GM23248 (cell line): Measurements from ENCODE around the gene HIVEP3. TPM values are rescaled to one million over a fixed set of nuclear protein-coding genes. Genes with fewer than 3 reads are reported as not detected.

Experiments used
- DNase-seq: peaks from one replicate; pipeline ENCODE4 v3.0.0-alpha.2; 2015
- H2AFZ ChIP-seq: fragments of 200-600 bp; sonication (generic); 2 replicates; pipeline ENCODE4 v1.6.1; 2016; ENCODE audit warnings: antibody characterized with exemption
- H3F3A ChIP-seq: fragments of 200-600 bp; sonication (generic); 2 replicates; pipeline ENCODE4 v1.6.1; 2016; ENCODE audit warnings: mild to moderate bottlenecking, antibody characterized with exemption, mixed run types; ENCODE audit not compliant: insufficient read depth
- H3K27ac ChIP-seq: fragments of 200-600 bp; sonication (generic); 2 replicates; pipeline ENCODE4 v1.5.1; 2016; ENCODE audit warnings: mild to moderate bottlenecking
- H3K27me3 ChIP-seq: fragments of 200-600 bp; sonication (generic); replicated peaks from 2 replicates; pipeline ENCODE4 v1.6.1; 2016; ENCODE audit warnings: mild to moderate bottlenecking; ENCODE audit not compliant: insufficient read depth
- H3K36me3 ChIP-seq: fragments of 200-600 bp; sonication (generic); 2 replicates; pipeline ENCODE4 v1.6.1; 2016; ENCODE audit warnings: low read depth, mild to moderate bottlenecking
- H3K4me1 ChIP-seq: fragments of 200-600 bp; sonication (generic); 2 replicates; pipeline ENCODE4 v1.6.1; 2016; ENCODE audit warnings: mild to moderate bottlenecking; ENCODE audit not compliant: insufficient read depth
- H3K4me2 ChIP-seq: fragments of 200-600 bp; sonication (generic); one replicate; pipeline ENCODE4 v1.6.1; 2016; ENCODE audit warnings: mild to moderate bottlenecking; ENCODE audit not compliant: unreplicated experiment
- H3K4me3 ChIP-seq: fragments of 200-600 bp; sonication (generic); 2 replicates; pipeline ENCODE4 v1.5.1; 2016; ENCODE audit warnings: mild to moderate bottlenecking
- H3K79me2 ChIP-seq: fragments of 200-600 bp; sonication (generic); 2 replicates; pipeline ENCODE4 v1.6.1; 2016; ENCODE audit warnings: mild to moderate bottlenecking; ENCODE audit not compliant: insufficient read depth
- H3K9ac ChIP-seq: fragments of 200-600 bp; sonication (generic); 2 replicates; pipeline ENCODE4 v1.6.1; 2016; ENCODE audit warnings: mild to moderate bottlenecking
- H3K9me2 ChIP-seq: fragments of 200-600 bp; sonication (generic); 2 replicates; pipeline ENCODE4 v1.6.1; 2016; ENCODE audit warnings: mixed run types, mild to moderate bottlenecking, moderate library complexity; ENCODE audit not compliant: insufficient read depth
- H3K9me3 ChIP-seq: fragments of 200-600 bp; sonication (generic); one replicate; pipeline ENCODE4 v1.6.1; 2017; ENCODE audit warnings: low read depth
- H4K20me1 ChIP-seq: fragments of 200-600 bp; sonication (generic); 2 replicates; pipeline ENCODE4 v1.6.0; 2016; ENCODE audit not compliant: insufficient read depth
- EZH2 ChIP-seq: fragments of 200-600 bp; sonication (generic); IDR thresholded peaks from 2 replicates; pipeline ENCODE4 v1.6.1; 2018; ENCODE audit warnings: antibody characterized with exemption, mild to moderate bottlenecking; ENCODE audit not compliant: insufficient read depth, poor library complexity, severe bottlenecking
- EZH2phosphoT487 ChIP-seq: fragments of 200-600 bp; sonication (generic); IDR thresholded peaks from 2 replicates; pipeline ENCODE4 v1.6.1; 2018; ENCODE audit warnings: antibody characterized with exemption, moderate library complexity, mild to moderate bottlenecking, low read depth; ENCODE audit not compliant: insufficient read depth
- WGBS, 2 experiments: methylation state at CpG; one replicate each; pipeline ENCODE4 v1.1.6; 2015 to 2017; ENCODE audit warnings: low lambda C conversion rate in 2 of 2, low coverage in 1 of 2; ENCODE audit errors: missing lambda C conversion rate in 2 of 2; 5-methylcytosine and 5-hydroxymethylcytosine counted together
- in situ Hi-C: fragments of 300-500 bp; cut with MboI; formaldehyde crosslinking; loops from 2 replicates; pipeline ENCODE4 v1.15.0; 2020
- polyA plus RNA-seq: library from polyadenylated mRNA; unstranded; fragments of >200 nt; fragmentation: Nextera tagmentation; extraction: Ambion mirVana; gene quantifications from 2 replicates; pipeline ENCODE4 v1.2.1, GENCODE V29; 2016
- total RNA-seq: library from RNA; depleted of rRNA; stranded (reverse); fragments of >200 nt; shearing (Covaris generic); gene quantifications from 2 replicates; pipeline ENCODE4 v1.2.3, GENCODE V29; 2014

HIVEP3 gene
- total and polyA plus RNA-seq, 2 experiments from 2014 or later = 1.7 to 7.2 TPM

- H3K79me2 ChIP-seq = no peaks in the 10 kb centered on the region
- no peaks in the 10 kb centered on the region for H3K27me3 ChIP-seq
- no peaks in the 10 kb centered on the region for H3K36me3 ChIP-seq
- no peak for DNase-seq
- H3K9ac ChIP-seq = no peak overlapping the region
- H3K4me3 ChIP-seq = no peak overlapping the region
- H3K9me3 ChIP-seq = no peaks in the 10 kb centered on the region
- H3F3A ChIP-seq = no peaks in the 10 kb centered on the region
- no peaks in the 10 kb centered on the region for H4K20me1 ChIP-seq
- no peak overlapping the region for H3K27ac ChIP-seq
- TF ChIP-seq EZH2phosphoT487 (no peak), EZH2 (no peak)
- H3K4me2 ChIP-seq = no peak overlapping the region
- no peaks in the 10 kb centered on the region for H3K9me2 ChIP-seq
- no peak overlapping the region for H2AFZ ChIP-seq
- in situ Hi-C loops = no loop called here
- WGBS, 2 experiments = 90 to 94% methylated on average over 4 of the region's 4 CpGs
- H3K4me1 ChIP-seq = no peaks in the 10 kb centered on the region
These were observed 183.6 kb downstream of the HIVEP3 start for GRCh38 chr1:41735139-41735538.

- Histone ChIP-seq H2AFZ (no peak overlapping the region), H3K27me3 (no peaks in the 10 kb centered on the region), H3K9ac (no peak overlapping the region), H3K27ac (no peak overlapping the region), H3K4me2 (no peak overlapping the region), H3K4me3 (no peak overlapping the region), H3K36me3 (no peaks in the 10 kb centered on the region), H3F3A (no peaks in the 10 kb centered on the region), H3K9me3 (no peaks in the 10 kb centered on the region), H4K20me1 (no peaks in the 10 kb centered on the region), H3K9me2 (no peaks in the 10 kb centered on the region), H3K4me1 (no peaks in the 10 kb centered on the region), H3K79me2 (no peaks in the 10 kb centered on the region)
- DNase-seq = no peak
- WGBS, 2 experiments = 77 to 79% methylated on average over 11 of the region's 11 CpGs
- TF ChIP-seq EZH2phosphoT487 = no peak
- TF ChIP-seq EZH2 = no peak
- in situ Hi-C loops = no loop called here
These were observed 184.3 kb downstream of the HIVEP3 start for GRCh38 chr1:41734201-41734970.

GRCh38 chr1:41733725-41734124, 185.0 kb downstream of the HIVEP3 start:
- Histone ChIP-seq H3K36me3 (no peaks in the 10 kb centered on the region), H3K9me3 (no peaks in the 10 kb centered on the region), H4K20me1 (no peaks in the 10 kb centered on the region), H3K9ac (no peak overlapping the region), H3K9me2 (no peaks in the 10 kb centered on the region), H3K4me1 (no peaks in the 10 kb centered on the region), H2AFZ (no peak overlapping the region), H3K79me2 (no peaks in the 10 kb centered on the region), H3K27ac (no peak overlapping the region), H3K4me3 (no peak overlapping the region), H3K27me3 (no peaks in the 10 kb centered on the region), H3K4me2 (no peak overlapping the region), H3F3A (no peaks in the 10 kb centered on the region)
- no peak for TF ChIP-seq EZH2phosphoT487
- no peak for DNase-seq
- 80 to 85% methylated on average over 1 to 2 of the region's 2 CpGs for WGBS, 2 experiments
- in situ Hi-C loops = no loop called here

- no peaks in the 10 kb centered on the region for H3K9me3 ChIP-seq
- no peaks in the 10 kb centered on the region for H3K9me2 ChIP-seq
- H4K20me1 ChIP-seq = no peaks in the 10 kb centered on the region
- in situ Hi-C loops = no loop called here
- H3K4me1 ChIP-seq = no peaks in the 10 kb centered on the region
- H3K79me2 ChIP-seq = no peaks in the 10 kb centered on the region
- no peaks in the 10 kb centered on the region for H3K27me3 ChIP-seq
- no peak overlapping the region for H3K4me2 ChIP-seq
- H3K27ac ChIP-seq = no peak overlapping the region
- no peak overlapping the region for H2AFZ ChIP-seq
- DNase-seq = no peak
- WGBS, 2 experiments = 74 to 79% methylated on average over 2 of the region's 2 CpGs
- no peak overlapping the region for H3K4me3 ChIP-seq
- H3K36me3 ChIP-seq = no peaks in the 10 kb centered on the region
- H3K9ac ChIP-seq = no peak overlapping the region
- TF ChIP-seq EZH2phosphoT487 = no peak
- no peak for TF ChIP-seq EZH2
- H3F3A ChIP-seq = no peaks in the 10 kb centered on the region
These were observed 185.7 kb downstream of the HIVEP3 start for GRCh38 chr1:41733021-41733420.
